GM10266 (cell line): ENCODE results near the gene WBP1L.
A peak's percentile ranks its signal among the peaks of the same experiment; 100 is the strongest.
"Not testable (repeated sequence)": the region's sequence is repeated elsewhere in the genome, so short reads cannot be mapped to it uniquely, and the experiment has no call there.

ENCODE experiments used
- DNase-seq: peaks from one replicate; pipeline ENCODE4 v3.0.0; 2012; ENCODE audit errors: extremely low spot score
- CTCF ChIP-seq: IDR thresholded peaks from 2 replicates; pipeline ENCODE4 v1.5.1; 2012; ENCODE audit warnings: mild to moderate bottlenecking, low read depth; ENCODE audit not compliant: control insufficient read depth, insufficient read depth; ENCODE audit errors: missing control alignments

Gene WBP1L

DNA sequence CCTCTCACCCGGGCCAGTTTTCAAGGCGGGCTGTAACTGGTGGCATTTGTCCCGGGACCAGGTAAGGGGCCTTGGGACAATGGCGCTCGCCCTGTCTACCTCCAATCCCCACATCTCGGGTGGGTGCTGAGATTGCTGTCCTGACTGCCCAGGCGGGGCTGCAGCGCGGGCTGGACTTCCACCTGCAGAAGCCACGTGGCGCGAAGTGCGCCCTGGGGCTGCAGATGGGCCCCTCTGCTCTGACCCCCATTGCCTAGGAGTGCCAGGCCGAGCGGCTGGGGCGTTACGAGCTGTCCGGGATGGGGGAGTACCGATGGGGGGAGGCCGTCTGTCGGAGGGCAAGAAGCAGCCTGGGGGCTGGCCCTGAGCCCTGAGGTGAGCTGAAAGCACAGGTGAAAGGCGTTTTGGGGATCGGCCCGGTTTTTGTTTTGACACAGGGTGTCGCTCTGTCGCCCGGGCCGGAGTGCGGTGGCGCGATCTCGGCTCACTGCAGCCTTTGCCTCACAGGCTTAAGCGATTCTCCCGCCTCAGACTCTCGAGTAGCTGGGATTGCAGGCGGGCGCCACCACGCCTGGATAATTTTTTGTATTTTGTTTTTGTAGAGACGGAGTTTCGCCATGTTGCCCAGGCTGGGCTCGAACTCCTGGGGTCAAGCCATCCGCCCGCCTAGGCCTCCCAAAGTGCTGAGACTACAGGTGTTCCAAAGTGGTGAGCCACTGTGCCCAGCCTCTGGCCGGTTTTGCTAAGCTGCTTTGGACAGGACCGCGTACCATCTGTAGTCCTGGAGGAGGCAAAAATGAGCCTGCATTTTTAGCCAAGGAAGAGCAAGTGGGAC, 28.9 kb upstream of the WBP1L start, which contains the start of gene SFXN2:
Gene SFXN2 (plus strand): TSS at position 16 of the 835 bp plus-strand sequence. CDS start 12,001 bp downstream, outside the sequence.
- TF ChIP-seq CTCF, result peak; percentile 36
- no peak for DNase-seq

- no peak for DNase-seq
- no peak for TF ChIP-seq CTCF
These were observed 27.9 kb upstream of the WBP1L start for GRCh38 chr10:102715880-102716279.

DNA sequence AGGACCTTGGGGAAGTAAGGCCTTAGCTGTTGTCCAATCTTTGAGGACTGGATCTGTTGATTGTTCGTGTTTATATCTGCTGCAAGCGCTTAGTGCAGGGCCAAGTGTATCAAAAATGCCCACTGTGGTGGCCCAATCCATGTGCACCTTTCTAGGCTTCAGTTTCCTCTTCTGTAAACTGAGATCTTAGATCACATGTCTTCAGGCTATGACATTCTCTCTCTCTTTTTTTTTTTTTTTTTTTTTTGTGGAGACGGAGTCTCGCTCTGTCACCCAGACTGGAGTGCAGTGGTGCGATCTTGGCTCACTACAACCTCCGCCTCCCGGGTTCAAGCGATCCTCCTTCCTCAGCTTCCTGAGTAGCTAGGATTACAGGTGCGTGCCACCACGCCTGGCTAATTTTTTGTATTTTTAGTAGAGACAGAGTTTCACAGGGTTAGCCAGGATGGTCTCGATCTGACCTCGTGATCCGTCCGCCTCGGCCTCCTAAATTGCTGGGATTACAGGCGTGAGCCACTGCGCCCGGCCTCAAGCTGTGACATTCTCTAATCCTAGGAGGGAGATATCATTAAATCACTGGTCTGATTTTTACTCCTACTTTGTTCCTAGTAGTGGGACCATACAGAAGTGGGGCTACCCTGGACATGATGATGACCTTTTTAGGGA, 26.7 kb upstream of the WBP1L start:
- not testable (repeated sequence) for DNase-seq

DNA sequence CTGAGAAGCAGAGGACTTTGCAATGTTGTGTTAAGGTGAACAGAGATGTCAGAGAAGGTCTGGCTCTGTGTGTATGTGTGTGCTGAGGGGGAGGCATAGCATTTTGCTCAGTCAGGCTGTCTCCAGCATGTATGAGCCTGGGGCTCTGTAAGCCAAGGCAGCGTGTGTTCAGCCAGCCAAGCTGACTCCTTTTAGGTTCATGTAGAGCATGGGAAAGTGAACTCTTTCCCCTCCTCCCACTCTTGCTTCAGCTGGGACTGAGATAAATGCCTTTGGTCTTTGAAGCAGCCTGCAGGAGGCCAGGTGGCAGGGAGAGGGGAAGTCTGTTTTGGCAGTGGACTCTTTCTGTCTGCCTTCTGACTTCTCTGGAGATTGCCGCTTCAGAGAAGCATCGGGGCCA, 25.5 kb upstream of the WBP1L start:
- no peak for TF ChIP-seq CTCF
- DNase-seq, result no peak

DNA sequence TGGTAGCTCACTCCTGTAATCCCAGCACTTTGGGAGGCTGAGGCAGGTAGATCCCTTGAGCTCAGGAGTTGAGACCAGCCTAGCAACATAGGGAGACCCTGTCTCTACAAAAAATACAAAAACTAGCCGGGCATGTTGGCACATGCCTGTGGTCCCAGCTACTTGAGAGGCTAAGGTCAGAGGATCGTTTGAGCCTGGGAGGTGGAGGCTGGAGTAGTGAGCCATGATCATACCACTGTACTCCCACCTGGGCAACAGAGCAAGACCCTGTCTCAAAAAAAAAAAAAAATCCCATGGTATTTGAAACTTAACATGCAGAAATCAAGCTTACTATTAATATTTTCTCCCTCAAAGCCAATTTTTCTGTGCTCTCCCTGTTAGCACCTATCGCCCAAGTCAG, 23.4 kb upstream of the WBP1L start:
- no peak for DNase-seq

GRCh38 chr10:102720775-102721301, 22.9 kb upstream of the WBP1L start:
- TF ChIP-seq CTCF, result no peak

More for the DNA sequence above, 23.4 kb upstream of the WBP1L start:
- TF ChIP-seq CTCF, result no peak

GRCh38 chr10:102721954-102722353, 21.8 kb upstream of the WBP1L start:
- TF ChIP-seq CTCF, result no peak
- DNase-seq, result no peak

More at GRCh38 chr10:102720775-102721301, 22.9 kb upstream of the WBP1L start:
- no peak for DNase-seq
